Measurements from ENCODE around the gene VEGFD. TPM values are rescaled to one million over a fixed set of nuclear protein-coding genes. Genes with fewer than 3 reads are reported as not detected.

The VEGFD gene
- total RNA-seq, 3 donors from 2014 or later: 0.55 to 5.8 (median 1.6) TPM

DNA sequence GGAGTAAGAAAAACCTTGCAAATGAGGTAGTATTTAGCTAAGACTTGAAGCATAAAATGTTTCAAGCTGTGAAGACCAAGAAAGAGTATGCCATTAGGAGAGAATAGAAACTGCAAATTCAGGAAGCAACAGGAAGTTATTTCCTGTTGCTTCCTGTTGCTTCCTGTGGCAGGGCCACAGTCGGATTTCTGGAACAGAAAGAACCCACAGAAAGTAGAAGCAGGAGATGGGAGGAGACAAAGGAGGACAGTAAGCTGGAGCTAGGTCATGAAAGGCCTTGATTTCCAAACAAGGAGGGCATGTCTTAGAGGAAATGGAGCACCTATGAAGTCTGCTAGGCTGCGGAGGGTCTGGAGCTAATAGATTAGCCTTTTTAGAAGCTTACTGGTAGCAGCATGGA lies 86.0 kb downstream of the VEGFD start:
- TF ChIP-seq, protein P1, sequence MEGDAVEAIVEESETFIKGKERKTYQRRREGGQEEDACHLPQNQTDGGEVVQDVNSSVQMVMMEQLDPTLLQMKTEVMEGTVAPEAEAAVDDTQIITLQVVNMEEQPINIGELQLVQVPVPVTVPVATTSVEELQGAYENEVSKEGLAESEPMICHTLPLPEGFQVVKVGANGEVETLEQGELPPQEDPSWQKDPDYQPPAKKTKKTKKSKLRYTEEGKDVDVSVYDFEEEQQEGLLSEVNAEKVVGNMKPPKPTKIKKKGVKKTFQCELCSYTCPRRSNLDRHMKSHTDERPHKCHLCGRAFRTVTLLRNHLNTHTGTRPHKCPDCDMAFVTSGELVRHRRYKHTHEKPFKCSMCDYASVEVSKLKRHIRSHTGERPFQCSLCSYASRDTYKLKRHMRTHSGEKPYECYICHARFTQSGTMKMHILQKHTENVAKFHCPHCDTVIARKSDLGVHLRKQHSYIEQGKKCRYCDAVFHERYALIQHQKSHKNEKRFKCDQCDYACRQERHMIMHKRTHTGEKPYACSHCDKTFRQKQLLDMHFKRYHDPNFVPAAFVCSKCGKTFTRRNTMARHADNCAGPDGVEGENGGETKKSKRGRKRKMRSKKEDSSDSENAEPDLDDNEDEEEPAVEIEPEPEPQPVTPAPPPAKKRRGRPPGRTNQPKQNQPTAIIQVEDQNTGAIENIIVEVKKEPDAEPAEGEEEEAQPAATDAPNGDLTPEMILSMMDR (IDR thresholded peaks at IDR 0.05): no peak
- intact Hi-C loops (cut with DNase I, micrococcal nuclease): no loop called here
- H3K4me1 ChIP-seq (ENCODE audit: low read depth): no peaks in the 10 kb centered on the region
- no peak for DNase-seq
- no peak for ATAC-seq
- H3K36me3 ChIP-seq (ENCODE audit: low read depth): no peaks in the 10 kb centered on the region
- H3K9me3 ChIP-seq: no peaks in the 10 kb centered on the region
- no peak overlapping the region for H3K4me3 ChIP-seq

Other genes with a start within 250 kb of the VEGFD start
- gene ASB9, start 114.3 kb downstream of the VEGFD start, total RNA-seq: 1 to 10 TPM in 2 of 3 donors, under 1 TPM in 1; 0.63 to 2.7 (median 1.3) TPM
- under 1 TPM; 0.09 to 0.27 (median 0.17) TPM for gene ASB11, start 68.8 kb downstream of the VEGFD start, total RNA-seq
- 10 to 100 TPM; 11.7 to 14.1 (median 12.6) TPM for gene PIGA, start 48.9 kb downstream of the VEGFD start, total RNA-seq
- 1 to 10 TPM; 6.0 to 9.7 (median 8.4) TPM for gene PIR, start 108.9 kb upstream of the VEGFD start, total RNA-seq
- gene BMX, start 116.4 kb upstream of the VEGFD start, total RNA-seq: 1 to 10 TPM; 2.4 to 5.4 (median 3.8) TPM
- gene ACE2, start 216.5 kb upstream of the VEGFD start, total RNA-seq: 10 to 100 TPM; 23.1 to 40.8 (median 23.2) TPM

Measured in mucosa of descending colon (tissue), 3 donors.